Cerebellar nuclear complex (tissue), 1 donor: ENCODE results near the gene CREB3L1.
"Not testable (repeated sequence)": the region's sequence is repeated elsewhere in the genome, so short reads cannot be mapped to it uniquely, and the experiment has no call there.

Experiments
- DNase-seq, 2 experiments: peaks; one replicate each; lab custom pipeline; 2025; lab: John Stamatoyannopoulos, UW

CREB3L1 gene

GRCh38 chr11:46249103-46249937 is 28.1 kb upstream of the CREB3L1 start:
- DNase-seq = no peak

GRCh38 chr11:46249938-46250744 is 27.3 kb upstream of the CREB3L1 start:
- no peak for DNase-seq

- DNase-seq = no peak
These were observed 26.8 kb upstream of the CREB3L1 start for GRCh38 chr11:46250745-46251052.

- DNase-seq = no peak
These were observed 25.5 kb upstream of the CREB3L1 start for GRCh38 chr11:46251954-46252353.

GRCh38 chr11:46252373-46252914 is 25.0 kb upstream of the CREB3L1 start:
- DNase-seq = no peak

GRCh38 chr11:46253258-46254132 is 24.0 kb upstream of the CREB3L1 start:
- no peak for DNase-seq

- no peak for DNase-seq
These were observed 23.4 kb upstream of the CREB3L1 start for GRCh38 chr11:46254133-46254491.

GRCh38 chr11:46256540-46257001 is 20.9 kb upstream of the CREB3L1 start:
- no peak for DNase-seq

GRCh38 chr11:46259347-46259746 is 18.1 kb upstream of the CREB3L1 start:
- DNase-seq = not testable (repeated sequence)

GRCh38 chr11:46259971-46260560 is 17.4 kb upstream of the CREB3L1 start:
- no peak for DNase-seq

- DNase-seq = no peak
These were observed 14.3 kb upstream of the CREB3L1 start for GRCh38 chr11:46263120-46263519.

GRCh38 chr11:46264030-46264429 is 13.4 kb upstream of the CREB3L1 start:
- DNase-seq = no peak

GRCh38 chr11:46264976-46265375 is 12.5 kb upstream of the CREB3L1 start:
- no peak for DNase-seq

GRCh38 chr11:46265764-46266163 is 11.7 kb upstream of the CREB3L1 start:
- no peak for DNase-seq

- DNase-seq = no peak
These were observed 9.5 kb upstream of the CREB3L1 start for GRCh38 chr11:46267930-46268329.

- no peak for DNase-seq
These were observed 6.8 kb upstream of the CREB3L1 start for GRCh38 chr11:46270684-46271083.

GRCh38 chr11:46271407-46271806 is 6.1 kb upstream of the CREB3L1 start:
- DNase-seq = no peak

- DNase-seq = no peak
These were observed 5.3 kb upstream of the CREB3L1 start for GRCh38 chr11:46271875-46272815.

GRCh38 chr11:46272816-46273427 is 4.5 kb upstream of the CREB3L1 start:
- DNase-seq = no peak
